D721Med (cell line): ENCODE measurements around the gene ID2.

Experiments
- DNase-seq: peaks from one replicate; pipeline ENCODE4 v3.0.0; 2011; ENCODE audit warnings: low spot score; ENCODE audit not compliant: insufficient read length
- FAIRE-seq: peaks from 2 replicates; lab custom pipeline; 2011; peaks lifted over from hg19 to GRCh38; lab: Jason Lieb, UNC
- CTCF ChIP-seq: IDR thresholded peaks from 2 replicates; pipeline ENCODE4 v1.5.1; 2012; ENCODE audit warnings: mild to moderate bottlenecking, control low read depth; ENCODE audit not compliant: insufficient read depth; ENCODE audit errors: missing control alignments

Gene ID2, protein sequence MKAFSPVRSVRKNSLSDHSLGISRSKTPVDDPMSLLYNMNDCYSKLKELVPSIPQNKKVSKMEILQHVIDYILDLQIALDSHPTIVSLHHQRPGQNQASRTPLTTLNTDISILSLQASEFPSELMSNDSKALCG

DNA sequence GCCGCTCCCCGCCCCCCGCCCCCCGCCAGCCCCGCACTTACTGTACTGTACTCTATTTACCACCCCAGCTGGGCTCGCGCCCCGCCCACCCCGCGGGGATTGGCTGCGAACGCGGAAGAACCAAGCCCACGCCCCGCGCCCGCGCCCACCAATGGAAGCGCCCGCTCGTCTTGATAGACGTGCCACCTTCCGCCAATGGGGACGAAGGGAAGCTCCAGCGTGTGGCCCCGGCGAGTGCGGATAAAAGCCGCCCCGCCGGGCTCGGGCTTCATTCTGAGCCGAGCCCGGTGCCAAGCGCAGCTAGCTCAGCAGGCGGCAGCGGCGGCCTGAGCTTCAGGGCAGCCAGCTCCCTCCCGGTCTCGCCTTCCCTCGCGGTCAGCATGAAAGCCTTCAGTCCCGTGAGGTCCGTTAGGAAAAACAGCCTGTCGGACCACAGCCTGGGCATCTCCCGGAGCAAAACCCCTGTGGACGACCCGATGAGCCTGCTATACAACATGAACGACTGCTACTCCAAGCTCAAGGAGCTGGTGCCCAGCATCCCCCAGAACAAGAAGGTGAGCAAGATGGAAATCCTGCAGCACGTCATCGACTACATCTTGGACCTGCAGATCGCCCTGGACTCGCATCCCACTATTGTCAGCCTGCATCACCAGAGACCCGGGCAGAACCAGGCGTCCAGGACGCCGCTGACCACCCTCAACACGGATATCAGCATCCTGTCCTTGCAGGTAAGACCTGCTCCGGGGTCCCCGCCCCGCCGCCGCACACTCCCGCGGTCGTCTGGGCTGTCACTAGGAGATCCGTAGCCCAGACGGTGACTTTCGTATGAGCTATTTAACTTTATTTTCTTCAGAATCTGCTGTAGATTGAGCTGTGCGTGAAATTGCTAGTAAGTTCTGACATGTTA is at the start of gene ID2:
Gene ID2 (plus strand): TSS at position 271 of the 907 bp plus-strand sequence. CDS start 110 bp downstream, at position 381.
- no peak for TF ChIP-seq CTCF
- DNase-seq (peak; percentile 97), FAIRE-seq (no peak)

- no peak for FAIRE-seq
- DNase-seq, result no peak
- no peak for TF ChIP-seq CTCF
These were observed 49.1 kb upstream of the ID2 start for GRCh38 chr2:8632755-8633154.

DNA sequence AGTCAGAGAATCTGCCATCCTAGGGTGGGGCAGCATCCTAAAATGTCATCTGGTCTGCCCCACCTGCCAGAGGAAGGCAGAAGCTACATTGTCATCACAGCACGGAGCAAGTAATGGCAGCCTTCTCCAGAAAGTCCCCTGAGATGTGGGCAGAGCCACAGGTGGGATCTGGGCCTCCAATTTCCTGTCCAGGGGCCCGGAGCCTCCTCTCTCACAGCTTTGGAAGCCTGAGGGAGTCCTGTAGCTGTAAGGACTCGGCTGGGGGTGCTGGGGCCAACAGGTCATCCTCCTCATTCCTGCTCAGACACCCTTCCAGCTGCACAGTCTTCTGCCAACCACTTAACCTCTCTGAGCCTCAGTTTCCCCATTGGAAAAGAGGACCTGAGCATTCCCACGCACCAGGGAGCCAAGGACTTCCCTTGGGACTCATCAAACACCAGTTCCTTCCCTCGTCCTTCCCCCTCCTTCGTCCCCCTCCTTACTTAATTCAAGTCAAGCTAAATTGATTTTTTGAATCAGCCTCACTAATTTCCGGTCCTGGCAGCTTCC is 48.6 kb upstream of the ID2 start:
- no peak for FAIRE-seq
- TF ChIP-seq CTCF, result no peak
- no peak for DNase-seq

DNA sequence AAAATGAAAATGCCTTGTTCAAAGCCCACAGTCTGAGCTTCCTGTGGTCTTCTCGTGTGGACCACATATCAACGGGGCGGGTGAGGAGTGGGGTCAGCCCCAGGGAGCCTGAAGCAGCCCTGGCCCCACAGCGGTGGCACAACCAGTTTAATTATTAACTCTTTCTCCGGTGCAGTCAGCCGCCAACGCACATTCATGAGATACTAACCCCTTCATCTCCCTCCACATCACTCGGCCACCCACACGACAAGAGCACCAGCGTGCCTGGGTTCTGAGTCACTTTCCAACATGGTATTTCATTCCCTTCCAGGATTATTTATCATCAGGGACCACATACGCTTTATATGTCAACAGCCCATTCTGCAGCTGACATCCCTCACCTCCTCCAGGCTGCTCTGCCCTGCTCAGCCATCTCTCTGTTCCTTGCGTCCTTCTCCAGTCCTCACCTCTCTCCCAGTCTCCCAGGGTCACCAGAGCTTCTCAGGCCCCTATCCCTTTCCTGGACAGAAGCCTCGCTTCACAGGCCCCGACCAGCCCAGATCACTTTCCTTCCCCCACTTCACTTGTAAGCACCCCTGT is 48.0 kb upstream of the ID2 start:
- no peak for FAIRE-seq
- no peak for DNase-seq
- no peak for TF ChIP-seq CTCF

DNA sequence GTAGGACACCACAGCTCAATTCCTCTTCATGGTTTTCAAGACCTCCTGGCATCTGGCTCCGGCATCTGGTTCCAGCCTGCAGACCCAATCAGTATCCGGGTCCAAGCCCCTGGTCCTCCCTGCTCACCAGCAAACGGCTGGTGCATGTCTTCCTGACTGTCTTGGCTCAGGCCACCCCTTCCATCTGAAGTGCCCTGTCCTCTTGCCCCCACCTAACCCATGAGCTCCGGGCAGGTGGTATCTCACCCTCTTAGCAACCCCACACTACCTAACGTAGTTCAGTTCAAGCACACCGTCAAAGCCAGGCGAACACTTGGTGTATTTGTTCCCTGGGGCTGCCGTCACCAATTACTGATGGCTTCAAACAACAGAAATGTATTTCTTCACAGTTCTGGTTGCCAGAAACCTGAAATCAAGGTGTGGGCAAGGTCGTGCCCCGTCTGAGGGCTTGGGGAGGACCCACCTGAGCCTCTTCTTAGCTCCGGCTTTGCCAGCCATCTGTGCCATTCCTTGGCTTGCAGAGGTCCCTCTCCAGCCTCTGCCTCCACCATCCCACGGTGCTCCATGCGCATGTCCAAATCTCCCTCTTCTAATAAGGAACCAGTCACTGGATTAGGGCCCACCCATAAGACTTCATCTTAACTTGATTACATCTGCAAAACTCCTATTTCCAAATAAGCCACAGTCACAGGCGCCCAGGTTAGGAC is 47.2 kb upstream of the ID2 start:
- no peak for TF ChIP-seq CTCF
- no peak for DNase-seq
- no peak for FAIRE-seq

DNA sequence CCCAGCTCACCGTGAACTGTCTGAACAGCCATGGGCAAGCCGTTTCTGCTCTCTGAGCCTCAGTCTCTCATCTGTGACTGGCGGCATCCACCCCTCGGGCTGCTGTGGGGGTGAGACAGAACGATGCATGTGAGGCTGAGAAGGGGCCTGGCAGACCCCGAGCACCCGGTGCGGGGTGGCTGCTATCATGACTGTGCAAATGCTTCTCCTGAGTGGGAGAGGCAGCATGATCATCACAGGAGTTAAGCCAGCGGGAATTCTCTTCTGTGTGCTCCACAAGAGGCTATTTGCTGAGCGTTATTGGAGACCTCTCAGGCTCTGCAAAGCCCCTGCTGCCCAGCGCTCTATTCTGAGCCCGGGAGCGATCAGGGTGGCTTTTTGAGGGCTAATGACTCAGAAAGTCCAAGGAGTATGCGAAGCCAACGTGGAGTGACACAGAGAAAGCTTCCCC is 45.8 kb upstream of the ID2 start:
- no peak for FAIRE-seq
- TF ChIP-seq CTCF, result no peak
- DNase-seq, result no peak
